Loucy (cell line): Measurements from ENCODE around the gene UBL3.

Experiments
- CTCF ChIP-seq: fragments of 200-600 bp; sonication (generic); conservative IDR thresholded peaks from 2 replicates; pipeline ENCODE4 v1.5.1; 2014; ENCODE audit warnings: mild to moderate bottlenecking, antibody characterized with exemption, low read length
- EZH2phosphoT487 ChIP-seq: fragments of 200-600 bp; IDR thresholded peaks from 2 replicates; pipeline ENCODE4 v1.6.1; 2018; ENCODE audit warnings: antibody characterized with exemption, mild to moderate bottlenecking, moderate library complexity, borderline replicate concordance

- TF ChIP-seq EZH2phosphoT487 = no peak
- 0 out of 2 replicates have a peak, but pooled peaks have one; percentile 13 for TF ChIP-seq CTCF
Measured at GRCh38 chr13:29835280-29836061, 14.9 kb downstream of the UBL3 start.
